Endothelial cell of umbilical vein (primary cell): Measurements from ENCODE around the gene RAD51B. TPM values are rescaled to one million over a fixed set of nuclear protein-coding genes. Genes with fewer than 3 reads are reported as not detected.

ENCODE experiments used
- BruUV-seq: library from RNA; stranded (reverse); fragments of 400-500 nt; replicated peaks from 2 replicates; lab custom pipeline; 2021; lab: Mats Ljungman, UMichigan
- CTCF ChIA-PET: fragments of 300-600, 350-600 bp; sonication (Branson Sonifier 250); formaldehyde crosslinking; loops from one replicate; lab custom pipeline; 2021; ENCODE audit warnings: antibody characterized with exemption, inconsistent platforms; lab: Charles Lee
- POLR2A ChIA-PET: fragments of 300-600, 350-600 bp; sonication (Branson Sonifier 250); formaldehyde crosslinking; loops from one replicate; lab custom pipeline; 2021; ENCODE audit warnings: antibody characterized with exemption, inconsistent platforms; lab: Charles Lee
- DNase-seq: peaks from one replicate; pipeline ENCODE4 v3.0.0-alpha.2; 2011; ENCODE audit warnings: low read depth, low spot score
- FAIRE-seq: peaks from 2 replicates; lab custom pipeline; 2011; peaks lifted over from hg19 to GRCh38; lab: Jason Lieb, UNC
- H2AFZ ChIP-seq: 2 replicates; pipeline ENCODE4 v1.6.0; 2012; ENCODE audit warnings: low read depth, low read length, control low read depth, inconsistent platforms
- H3K27ac ChIP-seq: 2 replicates; pipeline ENCODE4 v1.5.1; 2011; ENCODE audit warnings: low read depth, mild to moderate bottlenecking, control low read depth, low read length, moderate library complexity; ENCODE audit not compliant: insufficient read depth
- H3K27me3 ChIP-seq, 2 experiments: 2 replicates each; pipeline versions ENCODE4 v1.6.0 to v1.6.1; 2011; ENCODE audit warnings: low read length in 2 of 2, mixed read lengths in 1 of 2; ENCODE audit not compliant: control insufficient read depth in 2 of 2, insufficient read depth in 2 of 2
- H3K36me3 ChIP-seq, 2 experiments: 2 replicates in 1 of 2; 3 replicates in 1 of 2; pipeline ENCODE4 v1.5.1; 2011; ENCODE audit warnings: low read length in 2 of 2, mild to moderate bottlenecking in 1 of 2, moderate library complexity in 1 of 2; ENCODE audit not compliant: control insufficient read depth in 2 of 2, insufficient read depth in 2 of 2; ENCODE audit errors: extremely low read depth in 1 of 2
- H3K4me1 ChIP-seq: 3 replicates; pipeline ENCODE4 v1.5.1; 2011; ENCODE audit warnings: mild to moderate bottlenecking, low read length; ENCODE audit not compliant: control insufficient read depth, insufficient read depth; ENCODE audit errors: extremely low read depth
- H3K4me2 ChIP-seq: 2 replicates; pipeline ENCODE4 v1.6.1; 2011; ENCODE audit warnings: low read length, control low read depth, mixed read lengths; ENCODE audit not compliant: insufficient read depth
- H3K4me3 ChIP-seq, 3 experiments: fragments of 200-600 bp in 1 of 3; sonication (generic), shearing (Covaris generic) in 1 of 3; replicated peaks in 1 of 3; 2 replicates each; pipeline ENCODE4 v1.5.1; 2011 to 2016; ENCODE audit warnings: control low read depth in 3 of 3, low read length in 3 of 3, mild to moderate bottlenecking in 2 of 3, inconsistent platforms in 1 of 3, low read depth in 1 of 3, moderate library complexity in 1 of 3; ENCODE audit not compliant: insufficient read depth in 1 of 3
- H3K79me2 ChIP-seq: 2 replicates; pipeline ENCODE4 v1.6.0; 2012; ENCODE audit warnings: low read length, inconsistent platforms; ENCODE audit not compliant: control insufficient read depth, insufficient read depth
- H3K9ac ChIP-seq: replicated peaks from 2 replicates; pipeline ENCODE3; 2011; ENCODE audit warnings: low read length, control low read depth; ENCODE audit not compliant: insufficient read depth; ENCODE audit errors: extremely low read depth
- H3K9me1 ChIP-seq: replicated peaks from 3 replicates; pipeline ENCODE4 v1.6.0; 2011; ENCODE audit warnings: mild to moderate bottlenecking, low read length; ENCODE audit not compliant: control insufficient read depth, insufficient read depth; ENCODE audit errors: extremely low read depth
- H3K9me3 ChIP-seq: replicated peaks from 2 replicates; pipeline ENCODE4 v1.5.1; 2012; ENCODE audit warnings: low read length, inconsistent platforms; ENCODE audit not compliant: control insufficient read depth, insufficient read depth
- H4K20me1 ChIP-seq: replicated peaks from 2 replicates; pipeline ENCODE3; 2011; ENCODE audit warnings: mild to moderate bottlenecking, low read length; ENCODE audit not compliant: control insufficient read depth, insufficient read depth; ENCODE audit errors: extremely low read depth
- CTCF ChIP-seq, 2 donors: IDR thresholded peaks; 1 replicate in 1 of 2; 2 replicates in 1 of 2; pipeline ENCODE4 v1.5.1; 2011; ENCODE audit warnings: low read length in 2 of 2, mild to moderate bottlenecking in 2 of 2, moderate library complexity in 2 of 2, control low read depth in 1 of 2, inconsistent platforms in 1 of 2, low read depth in 1 of 2; ENCODE audit not compliant: insufficient read depth in 1 of 2; ENCODE audit errors: extremely low read depth in 1 of 2
- EZH2 ChIP-seq: IDR thresholded peaks from 2 replicates; pipeline ENCODE4 v1.6.1; 2012; ENCODE audit warnings: borderline replicate concordance, low read depth, mild to moderate bottlenecking, moderate library complexity, low read length, inconsistent platforms; ENCODE audit not compliant: severe bottlenecking
- FOS ChIP-seq: IDR thresholded peaks from 2 replicates; pipeline ENCODE4 v1.6.1; 2011; ENCODE audit warnings: mild to moderate bottlenecking, low read length, moderate library complexity, borderline replicate concordance; ENCODE audit not compliant: insufficient read depth
- GATA2 ChIP-seq: IDR thresholded peaks from 2 replicates; pipeline ENCODE4 v1.7.0; 2011; ENCODE audit warnings: low read depth, mild to moderate bottlenecking, moderate library complexity, mixed read lengths, low read length; ENCODE audit not compliant: insufficient read length, insufficient read depth
- JUN ChIP-seq: IDR thresholded peaks from 2 replicates; pipeline ENCODE4 v1.6.1; 2011; ENCODE audit warnings: borderline replicate concordance, low read depth; ENCODE audit not compliant: insufficient read length, insufficient read depth
- MAX ChIP-seq: IDR thresholded peaks from 2 replicates; pipeline ENCODE4 v1.6.1; 2011; ENCODE audit not compliant: insufficient read depth, insufficient read length
- POLR2AphosphoS5 ChIP-seq: IDR thresholded peaks from 2 replicates; pipeline ENCODE4 v1.6.1; 2012; ENCODE audit warnings: low read depth, mild to moderate bottlenecking, control low read depth, low read length, moderate library complexity; ENCODE audit not compliant: insufficient read depth
- dilution Hi-C: fragments of 300-500 bp; cut with MboI; formaldehyde crosslinking; loops from one replicate; pipeline ENCODE4 v1.15.0; 2019; ENCODE audit warnings: low sequenced_read_pairs; ENCODE audit not compliant: extremely low pct_ligation_motif_present
- intact Hi-C: fragments of 100-400 bp; cut with micrococcal nuclease; formaldehyde crosslinking; loops from one replicate; pipeline ENCODE4 v1.10.0; 2022
- polyA plus RNA-seq, 4 experiments: library from polyadenylated mRNA; depleted of rRNA in 3 of 4; stranded (reverse) in 3 of 4; unstranded in 1 of 4; fragments of >200 nt; gene quantifications; 2 replicates each; pipeline versions ENCODE4 v1.2.1 to v1.2.3, GENCODE V29; 2011 to 2012; ENCODE audit warnings: missing spikeins in 1 of 4
- total RNA-seq: library from RNA; stranded (reverse); gene quantifications from 2 replicates; pipeline ENCODE4 v1.2.3, GENCODE V29; 2021

RAD51B gene
- total and polyA plus RNA-seq, 2 donors (not counting 3 experiments of a cell fraction or from before 2014, with no cell fraction given): 3.9 to 19.0 TPM

GRCh38 chr14:68214431-68214830, 394.9 kb downstream of the RAD51B start:
- intact Hi-C loops: no loop called here
- H4K20me1 ChIP-seq: no peaks in the 10 kb centered on the region
- ChIA-PET CTCF (no interaction called here), POLR2A (no interaction called here)
- H3K27me3 ChIP-seq: no peaks in the 10 kb centered on the region
- no peak overlapping the region for H3K27ac ChIP-seq
- H3K4me3 ChIP-seq: no peak overlapping the region
- TF ChIP-seq MAX (no peak), EZH2 (no peak), JUN (no peak), CTCF (IDR thresholded peaks at IDR 0.05; ENCODE audit: extremely low read depth in 1 of 2, insufficient read depth in 1 of 2, low read depth in 1 of 2, low read length in 2 of 2) (no peak), GATA2 (no peak), FOS (no peak), POLR2AphosphoS5 (no peak)
- DNase-seq (no peak), FAIRE-seq (no peak)
- peaks cover 9% of the 10 kb centered on the region for H3K4me1 ChIP-seq
- no peak overlapping the region for H3K4me2 ChIP-seq
- H3K9me1 ChIP-seq: no peaks in the 10 kb centered on the region
- BruUV-seq: no TSS peak
- no peak overlapping the region for H2AFZ ChIP-seq
- H3K79me2 ChIP-seq: no peaks in the 10 kb centered on the region
- H3K9me3 ChIP-seq: no peaks in the 10 kb centered on the region
- dilution Hi-C loops: no loop called here
- no peak overlapping the region for H3K9ac ChIP-seq
- H3K36me3 ChIP-seq: no peaks in the 10 kb centered on the region
